ENCODE measurements around the gene TMEM145.

GRCh38 chr19:42323473-42323851 lies 10.4 kb downstream of the TMEM145 start:
- no peak for TF ChIP-seq CTCF (conservative IDR thresholded peaks at IDR 0.05; ENCODE audit: low read depth, low read length)
- no peak for TF ChIP-seq EZH2 (IDR thresholded peaks at IDR 0.05; ENCODE audit: borderline replicate concordance, low read depth, low read length, poor library complexity, severe bottlenecking)

Measured in A673 (cell line).